G401 (cell line): ENCODE data around the gene KCTD5. TPM values are rescaled to one million over a fixed set of nuclear protein-coding genes. Genes with fewer than 3 reads are reported as not detected.
"Not testable (repeated sequence)": the region's sequence is repeated elsewhere in the genome, so short reads cannot be mapped to it uniquely, and the experiment has no call there.

Experiments
- DNase-seq: peaks from one replicate; pipeline ENCODE4 v3.0.0-alpha.2; 2015; ENCODE audit warnings: low spot score
- in situ Hi-C: cut with HindIII; loops from 2 replicates; pipeline ENCODE4 v1.10.0; 2016; ENCODE audit warnings: low sequenced_read_pairs, mixed read lengths
- total RNA-seq: library from RNA; depleted of rRNA; stranded (reverse); fragments of >200 nt; shearing (Covaris generic); gene quantifications from 2 replicates; pipeline ENCODE4 v1.2.3, GENCODE V29; 2014

KCTD5 gene
- total RNA-seq, 1 experiment from 2014 or later = 88.2 TPM

DNA sequence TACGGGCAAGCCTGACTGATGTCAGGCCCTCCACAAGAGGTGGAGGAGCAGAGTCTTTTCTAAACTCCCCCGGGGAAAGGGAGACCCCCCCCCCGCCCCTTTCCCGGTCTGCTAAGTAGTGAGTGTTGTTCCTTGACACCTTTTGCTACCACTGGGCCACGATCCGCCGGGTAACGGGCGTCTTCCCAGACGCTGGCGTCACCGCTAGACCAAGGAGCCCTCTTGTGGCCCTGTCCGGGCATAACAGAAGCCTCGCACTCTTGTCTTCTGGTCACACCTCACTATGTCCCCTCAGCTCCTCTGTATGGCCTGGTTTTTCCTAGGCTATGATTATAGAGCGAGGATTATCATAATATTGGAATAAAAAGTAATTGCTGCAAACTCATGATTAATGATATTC lies 12.3 kb upstream of the KCTD5 start:
- in situ Hi-C loops = not testable (repeated sequence)
- DNase-seq = peak; percentile 78

DNA sequence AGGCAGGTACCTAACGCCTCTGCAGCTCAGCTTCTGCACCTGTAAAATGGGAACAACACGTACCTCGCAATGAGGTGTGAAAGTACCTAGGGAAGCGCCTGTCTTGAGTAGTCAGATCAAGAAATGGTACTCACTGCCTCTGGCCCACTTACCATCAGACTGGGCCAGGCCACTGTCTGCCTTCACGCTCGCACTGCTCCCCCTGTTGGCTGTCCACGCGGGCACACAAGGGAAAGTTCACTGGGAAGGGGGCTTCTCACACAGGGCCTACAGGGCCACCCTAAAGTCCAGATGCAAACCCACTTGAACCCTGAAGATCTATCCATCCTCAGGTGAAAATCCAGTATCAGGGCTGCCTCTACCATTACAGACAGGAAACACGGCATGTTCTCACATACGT lies 11.1 kb upstream of the KCTD5 start:
- in situ Hi-C loops, DNase-seq: not testable (repeated sequence)

DNA sequence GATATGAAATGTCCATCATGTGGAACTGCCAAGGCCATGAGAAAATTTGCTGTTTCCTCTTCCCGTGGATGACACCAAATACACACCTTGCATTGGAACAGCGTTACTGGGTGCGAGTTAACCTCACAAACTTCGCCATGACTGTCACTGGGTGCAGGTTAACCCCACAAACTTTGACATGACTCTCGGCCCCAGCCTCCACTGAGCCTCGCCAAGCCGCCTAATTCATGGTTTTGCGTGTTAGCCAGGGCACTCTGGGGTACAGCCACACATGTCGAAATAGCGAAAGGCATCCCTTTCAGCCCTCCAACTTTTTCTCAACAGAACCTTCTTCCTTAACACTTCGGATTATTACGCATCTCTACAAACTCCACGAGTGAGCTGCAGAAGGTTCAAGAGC lies 10.6 kb upstream of the KCTD5 start:
- in situ Hi-C loops = no loop called here
- DNase-seq = no peak

DNA sequence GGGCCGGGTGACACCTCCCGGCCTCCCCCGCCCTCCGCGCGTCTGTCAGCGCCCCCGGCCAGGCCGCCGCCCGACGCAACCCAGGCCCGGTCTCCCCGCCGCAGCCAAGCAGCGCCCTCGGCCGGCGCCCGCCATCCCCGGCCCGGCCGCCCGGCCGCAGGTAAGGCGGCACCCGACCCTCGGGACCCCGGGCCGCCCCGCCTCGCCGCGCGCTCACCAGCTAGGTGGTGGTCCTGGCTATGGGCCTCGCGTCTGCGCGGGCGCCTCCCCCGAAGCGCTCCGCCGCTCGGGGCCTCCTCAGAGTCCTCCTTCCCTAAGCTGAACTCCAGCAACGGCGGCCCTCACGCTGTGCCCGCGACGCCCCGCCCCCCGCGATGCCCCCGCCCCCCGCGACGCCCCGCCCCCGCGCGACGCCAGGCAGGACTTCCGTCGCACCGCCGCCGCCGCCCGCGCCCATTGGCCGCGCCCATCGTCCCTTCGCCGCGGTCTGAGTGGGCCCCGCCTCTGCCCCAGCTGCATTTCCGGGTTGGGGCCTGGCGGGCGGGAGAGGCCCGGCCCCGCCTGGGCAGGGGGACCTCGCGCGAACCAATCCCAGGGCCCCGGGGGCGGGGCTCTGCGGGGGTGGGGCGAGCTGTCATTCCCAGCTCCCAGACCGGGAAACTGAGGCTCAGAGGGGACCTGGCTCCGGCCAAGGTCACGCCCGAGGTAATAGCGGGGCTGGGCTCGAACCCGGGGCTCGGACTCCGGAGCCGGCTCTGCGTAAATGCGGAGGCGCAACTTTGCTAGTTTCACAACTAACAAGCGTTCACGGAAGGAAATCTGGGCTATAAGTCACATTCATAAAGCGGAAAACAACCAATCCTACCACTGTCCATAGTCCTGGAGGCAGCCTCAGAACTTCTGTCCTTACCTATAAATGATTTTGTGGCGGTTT lies 9.0 kb upstream of the KCTD5 start:
- in situ Hi-C loops = no loop called here
- peak; percentile 95 for DNase-seq

DNA sequence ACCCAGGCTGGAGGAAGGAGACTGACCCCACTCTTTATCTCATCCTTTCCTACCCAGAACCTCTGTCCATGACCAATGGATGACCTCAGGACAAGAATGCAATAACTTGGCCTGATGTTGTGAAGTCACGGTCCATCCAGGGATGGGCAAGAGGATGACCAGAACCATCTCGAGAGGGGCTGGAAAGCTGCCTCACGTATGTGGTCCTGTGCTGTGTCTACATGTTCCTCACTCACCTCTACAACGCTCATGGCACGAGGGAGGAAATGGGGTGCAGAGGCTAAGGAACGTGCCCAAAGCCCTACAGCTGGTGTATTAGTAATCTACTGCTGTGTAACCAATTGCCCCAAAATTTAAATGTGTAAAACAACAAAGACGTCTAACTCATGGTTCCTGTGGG lies 7.3 kb upstream of the KCTD5 start:
- in situ Hi-C loops = no loop called here

DNA sequence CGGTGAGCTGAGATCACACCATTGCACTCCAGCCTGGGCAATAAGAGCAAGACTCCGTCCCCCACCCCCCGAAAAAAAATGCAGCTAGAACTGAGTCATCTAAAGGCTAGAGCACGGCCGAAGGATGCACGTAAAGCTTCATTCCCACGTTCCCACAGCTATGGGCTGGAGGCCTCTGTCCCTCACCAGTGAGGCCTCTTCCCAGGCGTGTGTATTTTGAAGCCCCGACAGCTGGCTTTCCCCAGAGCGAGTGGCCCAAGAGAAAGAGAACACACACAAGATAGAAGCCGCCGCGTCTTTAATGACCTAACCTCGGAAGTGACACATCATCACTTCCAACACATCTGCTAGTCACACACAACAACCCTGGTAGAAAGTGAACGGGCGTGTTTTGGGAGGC lies 6.6 kb upstream of the KCTD5 start:
- in situ Hi-C loops = no loop called here
- no peak for DNase-seq

More for the DNA sequence above, 7.3 kb upstream of the KCTD5 start:
- DNase-seq = no peak

DNA sequence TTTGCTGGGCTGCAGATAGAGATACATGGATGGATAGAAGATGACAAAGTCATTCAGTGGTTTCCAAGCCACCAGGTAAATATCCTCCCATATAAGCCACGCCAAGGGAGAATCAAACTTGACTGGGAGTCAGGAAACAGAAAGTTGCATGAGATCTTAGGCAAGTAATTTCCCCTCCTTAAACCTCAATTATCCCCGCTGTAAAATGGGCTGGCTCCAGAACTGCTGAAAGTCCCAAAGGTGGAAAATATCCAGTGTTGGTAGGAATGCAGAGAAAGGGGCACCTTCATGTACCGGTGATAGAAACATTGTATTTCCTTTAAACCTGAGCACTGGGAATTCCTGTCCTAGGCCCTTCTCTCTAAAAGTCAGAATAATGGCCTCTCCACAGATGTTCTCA lies 5.4 kb upstream of the KCTD5 start:
- in situ Hi-C loops = not testable (repeated sequence)

DNA sequence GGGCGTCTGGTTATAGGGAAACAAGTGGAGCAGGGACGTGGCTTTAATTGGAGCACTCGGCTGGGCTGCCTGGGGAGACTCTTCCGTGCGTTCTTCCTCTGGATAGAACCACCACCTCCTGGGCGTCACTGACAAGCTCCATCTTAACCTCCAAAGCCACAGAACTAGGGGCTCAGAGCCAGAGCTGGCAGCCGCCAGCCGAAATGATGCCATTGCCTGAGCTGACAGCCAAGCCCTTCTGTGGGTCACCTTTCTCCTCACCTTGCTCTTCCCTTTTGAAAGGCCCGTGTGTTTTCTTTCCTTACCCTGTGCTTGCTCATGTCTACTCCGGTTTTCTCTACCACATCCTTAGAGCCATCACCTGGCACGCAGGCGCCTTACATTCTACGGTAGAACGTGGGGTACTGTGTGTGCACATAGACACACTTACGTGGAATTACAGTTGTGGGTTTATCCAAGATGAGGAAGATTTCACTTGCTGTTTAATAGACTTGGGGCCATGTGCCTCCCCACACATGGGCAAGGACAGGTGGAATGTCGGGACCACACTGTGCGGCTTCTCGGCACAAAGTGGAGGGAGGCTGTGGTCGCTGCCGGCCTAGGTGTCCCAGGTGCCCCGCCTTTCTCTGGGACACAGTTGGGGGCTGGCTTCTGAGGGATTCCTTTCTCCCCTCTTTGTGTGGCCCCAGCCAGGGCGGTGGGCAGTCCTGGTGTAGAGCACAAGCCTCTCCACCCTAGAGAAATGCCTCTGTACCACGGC lies 3.9 kb upstream of the KCTD5 start:
- in situ Hi-C loops, DNase-seq: not testable (repeated sequence)

More for the DNA sequence above, 5.4 kb upstream of the KCTD5 start:
- not testable (repeated sequence) for DNase-seq

DNA sequence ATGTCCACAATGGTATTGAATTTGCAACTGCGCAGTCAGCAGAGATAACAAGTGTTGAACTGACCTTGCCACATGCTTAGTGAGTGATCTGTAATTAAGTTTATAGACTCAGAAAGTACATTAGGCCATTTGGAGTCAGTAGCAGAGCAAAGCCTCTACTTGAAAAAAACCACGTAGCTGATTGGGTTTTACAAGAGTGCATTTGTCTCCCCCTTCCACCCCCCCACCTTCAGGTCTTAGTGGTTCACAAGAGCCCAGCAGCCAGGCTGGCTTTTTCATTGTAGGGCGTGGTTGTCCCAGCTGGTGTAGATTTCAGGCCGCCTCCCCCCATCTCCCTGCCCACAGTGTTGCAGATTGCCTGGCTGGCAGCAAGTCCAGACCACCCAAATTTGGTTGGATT lies 2.4 kb upstream of the KCTD5 start:
- DNase-seq, in situ Hi-C loops: not testable (repeated sequence)

DNA sequence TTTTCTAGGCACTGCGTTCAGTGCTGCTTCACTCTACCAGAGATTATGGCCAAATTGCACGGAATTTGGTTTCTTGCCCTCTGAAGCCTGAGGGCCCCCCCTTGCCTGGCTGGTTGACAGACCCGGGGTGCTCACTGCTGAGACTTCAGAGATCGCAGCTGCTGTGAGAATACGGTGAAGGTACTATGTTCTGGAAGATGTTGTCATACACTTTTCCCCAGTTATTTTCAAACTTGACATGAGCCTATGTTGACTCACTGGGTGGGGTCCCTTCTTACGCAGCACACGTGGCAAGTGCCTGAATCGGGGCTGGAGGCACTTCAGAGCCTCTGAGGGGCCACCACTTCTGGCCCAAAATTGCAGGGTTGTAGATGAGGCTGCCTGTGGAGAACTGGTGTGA lies 2.0 kb upstream of the KCTD5 start:
- DNase-seq, in situ Hi-C loops: not testable (repeated sequence)

DNA sequence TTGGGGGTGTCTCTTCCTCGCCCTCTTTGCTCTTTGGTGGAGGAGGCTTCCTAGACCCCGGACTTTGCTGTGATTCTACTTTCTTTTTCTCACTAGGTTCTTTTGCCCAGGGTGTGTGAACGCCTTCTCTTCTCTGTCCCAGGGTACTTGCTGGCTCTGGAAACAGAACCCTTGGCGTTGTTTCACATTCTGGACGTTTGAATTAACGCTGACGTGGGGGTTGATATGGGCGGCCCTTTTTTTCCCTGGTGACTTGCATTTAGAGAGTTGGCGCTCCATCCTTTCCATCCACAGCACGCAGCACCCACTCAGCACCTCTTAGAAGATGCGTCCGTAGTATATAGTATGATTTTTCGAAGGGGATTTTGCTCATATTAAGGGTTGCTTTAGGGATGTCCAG lies 718 bp downstream of the KCTD5 start:
- DNase-seq, in situ Hi-C loops: not testable (repeated sequence)

DNA sequence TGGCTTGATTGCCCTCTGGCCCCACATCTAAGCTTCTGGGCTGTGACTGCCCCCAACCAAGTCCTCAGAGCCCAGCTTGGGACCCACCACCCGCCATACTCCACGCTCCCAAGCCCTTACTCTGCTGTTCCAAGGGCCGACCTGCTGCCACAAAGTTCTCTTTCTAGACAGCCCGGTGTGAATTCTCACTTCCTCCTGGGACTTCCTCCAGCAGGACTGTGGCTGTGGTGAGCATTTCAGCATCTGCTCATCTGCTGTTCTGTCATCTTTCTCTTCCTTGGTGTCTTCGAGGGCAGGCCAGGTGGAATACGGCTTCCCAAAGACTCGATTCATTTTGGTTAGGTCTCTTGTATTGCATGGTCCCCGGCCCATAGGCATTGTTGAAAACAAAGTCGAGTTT lies 3.8 kb downstream of the KCTD5 start:
- in situ Hi-C loops, DNase-seq: not testable (repeated sequence)

DNA sequence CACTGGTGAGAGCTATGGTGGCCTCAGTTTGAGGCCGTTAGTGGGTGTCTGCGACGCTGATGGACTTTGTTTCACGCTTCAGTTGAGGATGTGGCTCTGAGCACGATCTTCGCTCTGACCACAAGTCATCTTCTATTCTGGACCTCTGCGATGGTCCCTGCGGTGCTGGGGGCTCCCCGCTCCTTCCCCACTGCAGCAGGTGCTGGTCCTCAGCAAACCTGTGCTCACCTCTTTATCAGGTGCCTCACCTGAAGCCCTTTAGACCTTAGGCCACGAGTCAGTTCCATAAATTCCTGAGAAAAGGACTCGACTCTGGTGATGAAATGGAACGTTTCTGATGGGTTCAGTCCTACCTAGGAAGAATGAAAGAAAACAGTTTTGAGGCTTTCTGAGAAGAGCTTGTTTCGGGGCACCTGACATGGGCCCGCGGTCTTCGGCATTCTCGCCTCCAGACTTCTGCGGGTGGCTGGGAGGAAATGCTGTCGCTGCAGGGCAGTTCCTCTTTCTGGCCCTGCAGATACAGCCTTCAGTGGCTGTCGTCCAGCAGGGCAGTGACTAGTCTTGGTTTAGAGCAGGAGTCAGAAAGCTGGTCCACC lies 4.7 kb downstream of the KCTD5 start:
- in situ Hi-C loops = no loop called here
- DNase-seq = no peak

DNA sequence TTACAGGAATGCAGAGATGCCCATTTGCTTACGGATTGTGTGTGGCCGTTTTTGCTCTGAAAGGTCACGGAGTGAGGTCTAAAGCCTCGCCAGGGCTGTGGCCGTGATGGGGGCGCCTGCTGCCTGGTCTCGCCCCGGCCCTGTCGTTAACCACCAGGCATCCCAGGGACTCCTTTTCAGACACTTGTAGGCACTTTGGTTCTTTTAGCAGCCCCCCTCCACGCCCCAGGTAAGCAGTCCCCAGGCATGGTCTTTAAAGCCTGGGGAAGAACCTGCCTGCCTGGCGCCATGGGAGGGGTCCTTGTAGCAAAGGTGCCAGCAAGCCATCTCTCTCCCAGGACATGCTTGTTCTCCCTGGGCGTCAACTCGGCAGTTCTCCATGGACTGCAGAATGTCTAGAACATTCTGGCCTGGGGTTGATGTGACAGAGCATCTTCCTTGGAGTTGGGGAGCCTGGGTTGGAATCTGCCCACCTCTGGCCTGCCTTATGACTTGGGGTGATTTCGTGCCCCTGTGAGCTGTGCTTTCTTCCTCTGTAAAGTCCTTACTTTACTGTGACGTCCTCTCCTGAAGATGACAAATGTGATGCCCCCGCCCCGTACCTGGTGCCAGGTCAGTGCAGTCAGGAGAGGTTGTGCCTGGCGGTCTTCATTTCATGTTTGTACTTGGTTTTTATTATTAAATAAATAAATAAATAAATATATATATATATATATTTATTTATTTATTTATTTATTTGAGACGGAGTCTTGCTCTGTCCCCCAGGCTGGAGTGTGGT lies 5.4 kb downstream of the KCTD5 start:
- in situ Hi-C loops = no loop called here
- no peak for DNase-seq

DNA sequence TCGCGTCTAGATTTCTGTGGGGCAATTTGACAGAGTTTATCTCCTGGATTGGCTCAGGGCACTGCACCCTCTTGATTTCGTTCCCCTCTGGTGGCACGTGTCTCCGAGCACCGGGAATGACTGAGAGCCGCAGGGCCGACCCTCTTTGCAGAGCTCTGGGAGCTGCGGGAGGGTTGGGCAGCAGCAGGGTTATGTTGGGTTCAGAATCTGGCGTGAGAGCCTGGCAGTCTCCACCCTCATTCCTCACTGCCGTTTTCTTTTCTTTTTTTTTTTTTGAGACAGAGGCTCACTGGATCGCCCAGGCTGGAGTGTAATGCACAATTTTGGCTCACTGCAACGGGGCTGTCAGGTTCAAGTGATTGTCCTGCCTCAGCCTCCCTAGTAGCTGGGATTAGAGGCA lies 7.1 kb downstream of the KCTD5 start:
- DNase-seq, in situ Hi-C loops: not testable (repeated sequence)

DNA sequence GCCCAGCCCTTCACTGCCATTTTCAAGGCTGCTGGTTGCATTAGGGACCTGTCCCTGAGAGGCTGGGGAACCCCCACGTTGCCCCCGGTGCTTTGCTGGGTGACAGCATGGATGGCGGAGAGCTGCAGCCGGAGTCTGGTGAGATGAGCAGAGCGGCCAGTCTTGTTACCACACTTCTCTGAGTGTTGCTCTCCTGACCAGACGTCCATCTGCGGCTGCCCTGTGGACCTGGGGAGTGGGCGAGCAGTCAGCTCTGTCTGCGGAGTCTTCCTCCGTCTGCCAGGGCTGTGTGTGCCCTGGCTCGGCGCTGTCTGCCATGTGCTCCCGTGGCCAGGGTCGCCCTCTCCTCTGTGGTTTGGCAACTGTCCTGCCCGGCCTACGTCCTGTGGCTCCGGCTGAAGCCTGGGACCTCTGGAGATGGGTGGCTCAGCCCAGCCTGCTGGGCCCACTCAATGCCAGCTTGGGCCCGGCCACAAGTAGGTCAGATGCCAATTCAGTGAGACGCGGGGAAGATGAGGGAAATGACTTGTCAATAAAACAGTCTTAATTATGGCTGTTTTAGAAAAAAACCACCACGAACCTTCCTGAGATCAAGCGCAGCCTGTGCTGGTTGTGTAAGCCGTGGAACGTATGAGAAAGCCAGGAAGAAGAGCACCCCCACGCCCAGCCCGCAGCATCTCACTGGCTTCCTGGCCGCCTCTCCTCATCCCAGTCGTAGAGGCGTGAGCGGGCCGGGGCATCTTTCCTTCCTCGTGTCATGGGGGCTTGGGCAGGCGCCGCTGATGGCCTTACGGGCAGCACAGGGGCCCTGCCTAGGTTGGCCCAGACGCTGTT lies 7.9 kb downstream of the KCTD5 start:
- in situ Hi-C loops = no loop called here
- no peak for DNase-seq

DNA sequence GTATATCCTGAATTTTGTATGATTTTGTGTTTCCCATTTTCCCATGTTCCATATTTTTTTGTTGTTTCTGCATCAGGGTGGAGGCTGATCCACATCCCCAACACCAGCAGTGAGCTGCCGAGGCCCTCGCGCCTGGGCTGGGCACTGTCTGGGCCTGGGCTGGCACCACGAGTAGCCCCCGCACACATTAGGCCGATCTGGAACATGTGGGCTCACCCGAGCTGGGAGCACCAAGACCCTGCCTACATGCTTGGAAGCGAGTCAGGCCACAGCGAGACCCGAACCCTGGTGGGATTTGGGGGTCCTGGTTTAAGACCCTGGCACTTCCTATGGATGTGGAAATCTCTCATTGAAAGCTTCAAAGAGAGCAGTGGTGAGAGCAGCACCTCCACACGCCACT lies 8.5 kb downstream of the KCTD5 start:
- in situ Hi-C loops = no loop called here
- no peak for DNase-seq

DNA sequence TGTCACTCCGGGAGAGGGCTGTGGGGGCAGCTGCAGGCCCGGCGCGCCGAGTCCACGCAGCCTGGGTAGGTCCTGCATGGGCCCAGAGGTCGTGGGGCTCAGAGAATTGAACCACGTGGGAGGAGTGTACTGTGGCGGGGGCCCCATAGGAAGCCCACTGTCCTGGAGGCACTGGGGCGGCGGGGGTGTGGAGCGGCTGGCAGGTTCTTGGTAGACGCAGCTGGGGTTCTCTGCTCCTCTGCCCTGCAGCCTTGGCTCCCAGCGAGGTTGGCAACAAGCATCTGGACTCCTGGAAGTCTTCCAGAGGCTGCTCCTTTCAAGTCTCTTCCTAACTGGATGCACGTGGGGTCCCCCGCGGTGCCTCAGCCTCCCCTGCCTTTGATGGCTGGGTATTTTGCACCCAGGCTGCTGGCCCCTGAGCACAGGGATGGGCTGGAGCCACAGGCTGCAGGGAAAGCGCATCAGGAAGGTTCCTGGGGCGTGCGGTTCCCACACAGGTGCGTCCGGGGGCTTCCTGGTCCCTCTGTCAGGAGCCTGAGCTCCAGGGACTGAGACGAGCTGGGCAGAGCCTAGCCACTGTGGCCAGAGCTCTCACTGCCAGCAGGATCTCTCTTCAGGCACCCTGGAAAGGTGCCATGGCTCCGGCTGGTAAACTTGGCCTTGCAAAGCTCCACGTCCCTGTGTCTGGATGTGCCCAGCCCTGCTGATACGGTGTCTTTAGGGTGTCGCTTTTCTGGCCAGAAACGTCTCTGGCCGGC lies 9.3 kb downstream of the KCTD5 start:
- in situ Hi-C loops = no loop called here
- DNase-seq = peak; percentile 83
